HEK293T (cell line): ENCODE results near the gene NHSL2.

ENCODE experiments used
- ARNT ChIP-seq: fragments of 450-650 bp; IDR thresholded peaks from 2 replicates; pipeline ENCODE4 v1.6.1; 2017; ENCODE audit warnings: mild to moderate bottlenecking
- BHLHE40 ChIP-seq: fragments of 450-650 bp; IDR thresholded peaks from 2 replicates; pipeline ENCODE4 v1.6.1; 2016; ENCODE audit warnings: mild to moderate bottlenecking, moderate library complexity, borderline replicate concordance
- CTBP1 ChIP-seq: fragments of 450-650 bp; IDR thresholded peaks from 2 replicates; pipeline ENCODE4 v1.6.1; 2016; ENCODE audit warnings: borderline replicate concordance
- ELF4 ChIP-seq: fragments of 450-650 bp; IDR thresholded peaks from 2 replicates; pipeline ENCODE4 v1.6.1; 2017; ENCODE audit warnings: antibody characterized with exemption
- FOXK2 ChIP-seq: fragments of 450-650 bp; IDR thresholded peaks from 2 replicates; pipeline ENCODE4 v1.6.1; 2016; ENCODE audit warnings: mild to moderate bottlenecking
- FOXM1 ChIP-seq: fragments of 450-650 bp; IDR thresholded peaks from 2 replicates; pipeline ENCODE4 v1.6.1; 2017; ENCODE audit warnings: mild to moderate bottlenecking, borderline replicate concordance
- HDGF ChIP-seq: fragments of 450-650 bp; IDR thresholded peaks from 2 replicates; pipeline ENCODE4 v1.6.1; 2017; ENCODE audit warnings: antibody characterized with exemption, borderline replicate concordance
- L3MBTL2 ChIP-seq: fragments of 450-650 bp; conservative IDR thresholded peaks from 2 replicates; pipeline ENCODE4 v1.6.1; 2016; ENCODE audit warnings: mild to moderate bottlenecking
- LEF1 ChIP-seq: fragments of 450-650 bp; IDR thresholded peaks from 2 replicates; pipeline ENCODE4 v1.6.1; 2017; ENCODE audit warnings: mild to moderate bottlenecking, borderline replicate concordance
- NFRKB ChIP-seq: fragments of 450-650 bp; IDR thresholded peaks from 2 replicates; pipeline ENCODE4 v1.6.1; 2016; ENCODE audit warnings: mild to moderate bottlenecking, moderate library complexity
- PKNOX1 ChIP-seq: fragments of 450-650 bp; IDR thresholded peaks from 2 replicates; pipeline ENCODE4 v1.6.1; 2016
- SP1 ChIP-seq: fragments of 450-650 bp; IDR thresholded peaks from 2 replicates; pipeline ENCODE4 v1.6.1; 2017
- SUZ12 ChIP-seq: fragments of 450-650 bp; IDR thresholded peaks from 2 replicates; pipeline ENCODE4 v1.6.1; 2016; ENCODE audit warnings: mild to moderate bottlenecking
- TARDBP ChIP-seq: fragments of 450-650 bp; IDR thresholded peaks from 2 replicates; pipeline ENCODE4 v1.6.1; 2016

- TF ChIP-seq PKNOX1 (no peak), ARNT (no peak), LEF1 (no peak), HDGF (no peak), CTBP1 (no peak), FOXM1 (no peak), NFRKB (no peak), L3MBTL2 (no peak), FOXK2 (no peak), TARDBP (no peak), SP1 (no peak), ELF4 (no peak), BHLHE40 (no peak), SUZ12 (no peak)
These were observed 111.3 kb downstream of the NHSL2 start for GRCh38 chrX:72021975-72022374.
